Fibroblast of lung (primary cell): ENCODE measurements around the gene LRRC15. TPM values are rescaled to one million over a fixed set of nuclear protein-coding genes. Genes with fewer than 3 reads are reported as not detected.

ENCODE experiments used
- DNase-seq, 2 donors: peaks; one replicate each; pipeline versions ENCODE4 v3.0.0 to v3.0.0-alpha.2; 2010; ENCODE audit warnings: low read depth in 2 of 2
- H2AFZ ChIP-seq: 2 replicates; pipeline ENCODE4 v1.5.1; 2012; ENCODE audit warnings: low read length, control low read depth, inconsistent platforms
- H3K27ac ChIP-seq: 2 replicates; pipeline ENCODE4 v1.5.1; 2011; ENCODE audit warnings: low read length, control low read depth; ENCODE audit not compliant: insufficient read depth
- H3K27me3 ChIP-seq: 2 replicates; pipeline ENCODE4 v1.5.1; 2011; ENCODE audit warnings: mild to moderate bottlenecking, low read length; ENCODE audit not compliant: control insufficient read depth, insufficient read depth
- H3K36me3 ChIP-seq: 2 replicates; pipeline ENCODE4 v1.5.1; 2011; ENCODE audit warnings: low read length; ENCODE audit not compliant: control insufficient read depth, insufficient read depth
- H3K4me1 ChIP-seq: 2 replicates; pipeline ENCODE4 v1.5.1; 2011; ENCODE audit warnings: low read length; ENCODE audit not compliant: control insufficient read depth, insufficient read depth; ENCODE audit errors: extremely low read depth
- H3K4me2 ChIP-seq: 2 replicates; pipeline ENCODE4 v1.5.1; 2011; ENCODE audit warnings: low read length, control low read depth; ENCODE audit not compliant: insufficient read depth; ENCODE audit errors: extremely low read depth
- H3K4me3 ChIP-seq, 4 experiments: fragments of 200-600 bp in 1 of 4; sonication (generic) in 1 of 4; replicated peaks in 1 of 4; 2 replicates each; pipeline ENCODE4 v1.5.1; 2011 to 2016; ENCODE audit warnings: low read length in 4 of 4, low read depth in 3 of 4, mild to moderate bottlenecking in 3 of 4, control low read depth in 2 of 4, inconsistent platforms in 1 of 4, mixed read lengths in 1 of 4; ENCODE audit not compliant: insufficient read depth in 1 of 4; ENCODE audit errors: control extremely low read depth in 1 of 4
- H3K79me2 ChIP-seq: 2 replicates; pipeline ENCODE4 v1.5.1; 2012; ENCODE audit warnings: mild to moderate bottlenecking, low read length, inconsistent platforms; ENCODE audit not compliant: control insufficient read depth, insufficient read depth
- H3K9ac ChIP-seq: 2 replicates; pipeline ENCODE4 v1.5.1; 2011; ENCODE audit warnings: mild to moderate bottlenecking, low read length, control low read depth; ENCODE audit not compliant: insufficient read depth
- H3K9me3 ChIP-seq: 2 replicates; pipeline ENCODE4 v1.5.1; 2012; ENCODE audit warnings: low read depth, low read length; ENCODE audit not compliant: control insufficient read depth, insufficient read depth
- H4K20me1 ChIP-seq: 2 replicates; pipeline ENCODE4 v1.5.1; 2011; ENCODE audit warnings: low read length; ENCODE audit not compliant: control insufficient read depth, insufficient read depth; ENCODE audit errors: extremely low read depth
- EZH2 ChIP-seq: IDR thresholded peaks from 2 replicates; pipeline ENCODE4 v1.5.1; 2012; ENCODE audit warnings: low read length, control low read depth, mild to moderate bottlenecking; ENCODE audit errors: missing control alignments
- polyA plus RNA-seq, 2 donors: library from polyadenylated mRNA; depleted of rRNA in 1 of 2; stranded (reverse) in 1 of 2; unstranded in 1 of 2; fragments of >200 nt; gene quantifications; 2 replicates each; pipeline ENCODE4 v1.2.1, GENCODE V29; 2011 to 2012; ENCODE audit warnings: missing spikeins in 1 of 2
- total RNA-seq: library from RNA; depleted of rRNA; stranded (reverse); fragments of >200 nt; gene quantifications from 2 replicates; pipeline ENCODE4 v1.2.1, GENCODE V29; 2014
- TF ChIP-seq, protein P1 (sequence below), 2 donors: IDR thresholded peaks in 1 of 2; conservative IDR thresholded peaks in 1 of 2; 1 replicate in 1 of 2; 2 replicates in 1 of 2; pipeline ENCODE4 v1.5.1; 2011 to 2012; ENCODE audit warnings: low read length in 2 of 2, control low read depth in 1 of 2, inconsistent platforms in 1 of 2, low read depth in 1 of 2, mild to moderate bottlenecking in 1 of 2

Gene LRRC15
- total and polyA plus RNA-seq, 2 donors (not counting 1 experiment from before 2014, with no cell fraction given), result 0.58 to 2.3 TPM

- Histone ChIP-seq H3K4me1 (no peaks in the 10 kb centered on the region), H3K27ac (no peak overlapping the region), H3K36me3 (peaks cover 4% of the 10 kb centered on the region)
These were observed 36.2 kb upstream of the LRRC15 start for GRCh38 chr3:194405766-194406165.

GRCh38 chr3:194404365-194405140 lies 35.0 kb upstream of the LRRC15 start:
- Histone ChIP-seq H3K27ac (no peak overlapping the region), H3K4me1 (no peaks in the 10 kb centered on the region), H2AFZ (no peak overlapping the region)

More at GRCh38 chr3:194405766-194406165, 36.2 kb upstream of the LRRC15 start:
- Histone ChIP-seq H2AFZ (no peak overlapping the region), H3K9me3 (no peaks in the 10 kb centered on the region), H4K20me1 (no peaks in the 10 kb centered on the region), H3K4me3 (no peak overlapping the region), H3K9ac (no peak overlapping the region), H3K27me3 (no peaks in the 10 kb centered on the region), H3K79me2 (no peaks in the 10 kb centered on the region), H3K4me2 (no peak overlapping the region)
- peak in 1 of 2 donors; percentile 43 for DNase-seq
- TF ChIP-seq, protein P1, sequence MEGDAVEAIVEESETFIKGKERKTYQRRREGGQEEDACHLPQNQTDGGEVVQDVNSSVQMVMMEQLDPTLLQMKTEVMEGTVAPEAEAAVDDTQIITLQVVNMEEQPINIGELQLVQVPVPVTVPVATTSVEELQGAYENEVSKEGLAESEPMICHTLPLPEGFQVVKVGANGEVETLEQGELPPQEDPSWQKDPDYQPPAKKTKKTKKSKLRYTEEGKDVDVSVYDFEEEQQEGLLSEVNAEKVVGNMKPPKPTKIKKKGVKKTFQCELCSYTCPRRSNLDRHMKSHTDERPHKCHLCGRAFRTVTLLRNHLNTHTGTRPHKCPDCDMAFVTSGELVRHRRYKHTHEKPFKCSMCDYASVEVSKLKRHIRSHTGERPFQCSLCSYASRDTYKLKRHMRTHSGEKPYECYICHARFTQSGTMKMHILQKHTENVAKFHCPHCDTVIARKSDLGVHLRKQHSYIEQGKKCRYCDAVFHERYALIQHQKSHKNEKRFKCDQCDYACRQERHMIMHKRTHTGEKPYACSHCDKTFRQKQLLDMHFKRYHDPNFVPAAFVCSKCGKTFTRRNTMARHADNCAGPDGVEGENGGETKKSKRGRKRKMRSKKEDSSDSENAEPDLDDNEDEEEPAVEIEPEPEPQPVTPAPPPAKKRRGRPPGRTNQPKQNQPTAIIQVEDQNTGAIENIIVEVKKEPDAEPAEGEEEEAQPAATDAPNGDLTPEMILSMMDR (conservative IDR thresholded peaks at IDR 0.05 in 1 of 2, IDR thresholded peaks at IDR 0.05 in 1 of 2; ENCODE audit: low read depth in 1 of 2, low read length in 2 of 2), result no peak
- no peak for TF ChIP-seq EZH2

GRCh38 chr3:194401868-194402329 lies 32.4 kb upstream of the LRRC15 start:
- TF ChIP-seq, protein P1 (conservative IDR thresholded peaks at IDR 0.05 in 1 of 2, IDR thresholded peaks at IDR 0.05 in 1 of 2; ENCODE audit: low read depth in 1 of 2, low read length in 2 of 2), result no peak
- TF ChIP-seq EZH2, result no peak
- peaks cover 2% of the 10 kb centered on the region for H3K36me3 ChIP-seq
- H3K9ac ChIP-seq, result no peak overlapping the region
- H3K9me3 ChIP-seq, result no peaks in the 10 kb centered on the region
- H3K4me2 ChIP-seq, result no peak overlapping the region
- no peak for DNase-seq
- H3K79me2 ChIP-seq, result no peaks in the 10 kb centered on the region
- H3K27me3 ChIP-seq, result peaks cover 11% of the 10 kb centered on the region
- H3K4me3 ChIP-seq, result no peak overlapping the region
- no peaks in the 10 kb centered on the region for H4K20me1 ChIP-seq
- no peaks in the 10 kb centered on the region for H3K4me1 ChIP-seq
- no peak overlapping the region for H2AFZ ChIP-seq
- no peak overlapping the region for H3K27ac ChIP-seq

More at GRCh38 chr3:194404365-194405140, 35.0 kb upstream of the LRRC15 start:
- no peaks in the 10 kb centered on the region for H4K20me1 ChIP-seq
- no peak overlapping the region for H3K4me3 ChIP-seq
- H3K27me3 ChIP-seq, result no peaks in the 10 kb centered on the region
- TF ChIP-seq, protein P1 (conservative IDR thresholded peaks at IDR 0.05 in 1 of 2, IDR thresholded peaks at IDR 0.05 in 1 of 2; ENCODE audit: low read depth in 1 of 2, low read length in 2 of 2), result peak; percentile 52 to 57
- no peak for TF ChIP-seq EZH2
- H3K36me3 ChIP-seq, result peaks cover 4% of the 10 kb centered on the region
- no peak overlapping the region for H3K4me2 ChIP-seq
- peak; percentile 41 to 67 for DNase-seq
- no peaks in the 10 kb centered on the region for H3K9me3 ChIP-seq
- no peak overlapping the region for H3K9ac ChIP-seq
- H3K79me2 ChIP-seq, result no peaks in the 10 kb centered on the region
